SK-N-SH (cell line): Measurements from ENCODE around the gene PHACTR3. TPM values are rescaled to one million over a fixed set of nuclear protein-coding genes. Genes with fewer than 3 reads are reported as not detected.
A peak's percentile ranks its signal among the peaks of the same experiment; 100 is the strongest.

Experiments used
- CTCF ChIA-PET: fragments of 300-600, 350-600 bp; formaldehyde crosslinking; extraction: SDS; loops from one replicate; lab custom pipeline; 2021; lab: Yijun Ruan, JAX
- POLR2A ChIA-PET: fragments of 350-600 bp; sonication (Branson Sonifier 250); formaldehyde crosslinking; extraction: SDS; loops from one replicate; lab custom pipeline; 2020; ENCODE audit warnings: antibody characterized with exemption, inconsistent platforms; lab: Yijun Ruan, JAX
- DNase-seq: peaks from one replicate; pipeline ENCODE4 v3.0.0; 2012
- H2AFZ ChIP-seq: fragments of 200-600 bp; sonication (generic); 2 replicates; pipeline ENCODE4 v1.8.1; 2016; ENCODE audit warnings: antibody characterized with exemption, mild to moderate bottlenecking, low read depth
- H3F3A ChIP-seq: fragments of 200-600 bp; sonication (generic); replicated peaks from 2 replicates; pipeline ENCODE3; 2016; ENCODE audit warnings: antibody characterized with exemption, mild to moderate bottlenecking; ENCODE audit not compliant: insufficient read depth
- H3K27ac ChIP-seq, 2 experiments: fragments of 200-500 bp in 1 of 2; fragments of 200-600 bp in 1 of 2; sonication (Bioruptor generic) in 1 of 2; sonication (generic), shearing (Covaris generic) in 1 of 2; 2 replicates each; pipeline versions ENCODE4 v1.5.1 to v1.6.1; 2014 to 2016; ENCODE audit warnings: low read depth in 2 of 2, inconsistent platforms in 1 of 2, low read length in 1 of 2, mild to moderate bottlenecking in 1 of 2, mixed read lengths in 1 of 2
- H3K27me3 ChIP-seq: fragments of 200-600 bp; sonication (generic), shearing (Covaris generic); 2 replicates; pipeline ENCODE4 v1.6.1; 2016; ENCODE audit warnings: mixed run types; ENCODE audit not compliant: insufficient read depth
- H3K36me3 ChIP-seq, 2 experiments: fragments of 200-500 bp in 1 of 2; fragments of 200-600 bp in 1 of 2; sonication (Bioruptor generic) in 1 of 2; sonication (generic) in 1 of 2; replicated peaks in 1 of 2; 2 replicates each; pipeline versions ENCODE3 to v1.5.1; 2014 to 2016; ENCODE audit warnings: low read length in 1 of 2, mild to moderate bottlenecking in 1 of 2; ENCODE audit not compliant: insufficient read depth in 2 of 2, control insufficient read depth in 1 of 2
- H3K4me1 ChIP-seq, 2 experiments: fragments of 200-500 bp in 1 of 2; fragments of 200-600 bp in 1 of 2; sonication (Bioruptor generic) in 1 of 2; sonication (generic), shearing (Covaris generic) in 1 of 2; 2 replicates each; pipeline versions ENCODE4 v1.5.1 to v1.6.1; 2014 to 2016; ENCODE audit warnings: low read depth in 1 of 2, low read length in 1 of 2, mixed run types in 1 of 2; ENCODE audit not compliant: insufficient read depth in 2 of 2, control insufficient read depth in 1 of 2
- H3K4me2 ChIP-seq: fragments of 200-600 bp; sonication (generic), shearing (Covaris generic); 2 replicates; pipeline ENCODE4 v1.6.1; 2017; ENCODE audit warnings: mixed run types
- H3K4me3 ChIP-seq, 2 experiments: fragments of 200-500 bp in 1 of 2; fragments of 200-600 bp in 1 of 2; sonication (Bioruptor generic) in 1 of 2; sonication (generic), shearing (Covaris generic) in 1 of 2; 2 replicates each; pipeline versions ENCODE4 v1.5.1 to v1.8.1; 2014 to 2016; ENCODE audit warnings: low read depth in 2 of 2, inconsistent platforms in 1 of 2, low read length in 1 of 2, mild to moderate bottlenecking in 1 of 2, mixed read lengths in 1 of 2, moderate library complexity in 1 of 2
- H3K79me2 ChIP-seq: fragments of 200-600 bp; sonication (generic); 2 replicates; pipeline ENCODE4 v1.8.1; 2017; ENCODE audit warnings: mild to moderate bottlenecking; ENCODE audit not compliant: insufficient read depth
- H3K9ac ChIP-seq: fragments of 200-600 bp; sonication (generic); 2 replicates; pipeline ENCODE4 v1.6.1; 2017; ENCODE audit warnings: mixed run types
- H3K9me2 ChIP-seq: fragments of 200-600 bp; sonication (generic); 2 replicates; pipeline ENCODE4 v1.6.1; 2017; ENCODE audit warnings: mixed run types
- H3K9me3 ChIP-seq: fragments of 200-600 bp; sonication (generic); 2 replicates; pipeline ENCODE4 v1.6.1; 2017; ENCODE audit warnings: mixed run types, mild to moderate bottlenecking, moderate library complexity
- H4K20me1 ChIP-seq: fragments of 200-600 bp; sonication (generic); 2 replicates; pipeline ENCODE4 v1.6.1; 2017; ENCODE audit warnings: mild to moderate bottlenecking, mixed run types; ENCODE audit not compliant: insufficient read depth
- CHD2 ChIP-seq: fragments of 150-350 bp; IDR thresholded peaks from 2 replicates; pipeline ENCODE4 v1.6.1; 2018; ENCODE audit warnings: low read length; ENCODE audit not compliant: partially characterized antibody
- FOXM1 ChIP-seq: IDR thresholded peaks from 2 replicates; pipeline ENCODE4 v1.4.0; 2012; ENCODE audit warnings: low read depth, mild to moderate bottlenecking
- MEF2A ChIP-seq: IDR thresholded peaks from 2 replicates; pipeline ENCODE4 v1.4.0; 2012; ENCODE audit warnings: low read depth, borderline replicate concordance
- POLR2AphosphoS5 ChIP-seq: IDR thresholded peaks from 2 replicates; pipeline ENCODE4 v1.6.1; 2012; ENCODE audit warnings: low read depth, low read length
- RCOR1 ChIP-seq: fragments of 150-350 bp; IDR thresholded peaks from 2 replicates; pipeline ENCODE4 v1.6.1; 2017; ENCODE audit warnings: antibody characterized with exemption, low read length
- REST ChIP-seq: IDR thresholded peaks from 2 replicates; pipeline ENCODE4 v1.6.1; 2012; ENCODE audit warnings: mild to moderate bottlenecking, low read depth, low read length, moderate library complexity
- SIN3A ChIP-seq: IDR thresholded peaks from 2 replicates; pipeline ENCODE4 v1.6.1; 2012; ENCODE audit warnings: low read depth, mild to moderate bottlenecking, low read length, moderate library complexity, borderline replicate concordance
- TAF1 ChIP-seq: IDR thresholded peaks from 2 replicates; pipeline ENCODE4 v1.6.1; 2012; ENCODE audit warnings: low read depth, mild to moderate bottlenecking, low read length, moderate library complexity, borderline replicate concordance
- TCF12 ChIP-seq: IDR thresholded peaks from 2 replicates; pipeline ENCODE4 v1.4.0; 2012
- TEAD4 ChIP-seq: IDR thresholded peaks from 2 replicates; pipeline ENCODE4 v1.4.0; 2012; ENCODE audit warnings: mild to moderate bottlenecking, borderline replicate concordance; ENCODE audit not compliant: insufficient read depth
- USF1 ChIP-seq: IDR thresholded peaks from 2 replicates; pipeline ENCODE4 v1.4.0; 2012; ENCODE audit warnings: low read depth, borderline replicate concordance
- WGBS: methylation state at CpG from one replicate; pipeline ENCODE4 v1.1.6; 2017; ENCODE audit warnings: low lambda C conversion rate; 5-methylcytosine and 5-hydroxymethylcytosine counted together
- polyA plus RNA-seq, 3 experiments: library from polyadenylated mRNA; depleted of rRNA; stranded (reverse); fragments of >200 nt; gene quantifications; 2 replicates each; pipeline ENCODE4 v1.2.3, GENCODE V29; 2012
- TF ChIP-seq, protein P1 (sequence below): IDR thresholded peaks from 2 replicates; pipeline ENCODE4 v1.4.0; 2012; ENCODE audit warnings: low read depth

PHACTR3 gene
- polyA plus RNA-seq, 1 of the 3 experiments (the other 2 are of a cell fraction): 0.10 TPM

- H3K4me2 ChIP-seq: no peak overlapping the region
- H3K27ac ChIP-seq: no peak overlapping the region
- no peaks in the 10 kb centered on the region for H3K79me2 ChIP-seq
- no peaks in the 10 kb centered on the region for H3F3A ChIP-seq
- POLR2A ChIA-PET: interaction anchor here (0.5 kb wide), 1 partner anchor 27 kb away, joined by 3 read pairs; no protein-coding TSS in a partner anchor
- H3K27me3 ChIP-seq: no peaks in the 10 kb centered on the region
- H3K9me3 ChIP-seq: no peaks in the 10 kb centered on the region
- no peaks in the 10 kb centered on the region for H3K36me3 ChIP-seq
- DNase-seq: peak; percentile 6
- CTCF ChIA-PET: interaction anchor here (2.4 kb wide), 1 partner anchor 44 kb away, joined by 5 read pairs; no protein-coding TSS in a partner anchor
- no peak overlapping the region for H2AFZ ChIP-seq
- no peaks in the 10 kb centered on the region for H3K9me2 ChIP-seq
- no peak overlapping the region for H3K4me3 ChIP-seq
- H3K4me1 ChIP-seq: peaks cover 0 to 13% of the 10 kb centered on the region in 2 experiments; a peak in 1 of 4 replicates
- H4K20me1 ChIP-seq: no peaks in the 10 kb centered on the region
- no peak overlapping the region for H3K9ac ChIP-seq
- WGBS: 8% methylated on average over 2 of the region's 16 CpGs
- TF ChIP-seq USF1 (no peak), REST (no peak), FOXM1 (no peak), RCOR1 (no peak), CHD2 (no peak), TEAD4 (no peak), POLR2AphosphoS5 (no peak), MEF2A (no peak), TCF12 (no peak), SIN3A (no peak), TAF1 (no peak)
- TF ChIP-seq, protein P1, sequence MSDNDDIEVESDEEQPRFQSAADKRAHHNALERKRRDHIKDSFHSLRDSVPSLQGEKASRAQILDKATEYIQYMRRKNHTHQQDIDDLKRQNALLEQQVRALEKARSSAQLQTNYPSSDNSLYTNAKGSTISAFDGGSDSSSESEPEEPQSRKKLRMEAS: no peak
- TF ChIP-seq, all 33 proteins: peak for 0
Observed at GRCh38 chr20:59827138-59828056, 223.1 kb downstream of the PHACTR3 start.
